Esophagus squamous epithelium (tissue), 4 donors: ENCODE measurements around the gene KCNAB2.

Experiments
- POLR2A ChIP-seq, 4 donors: fragments of 450-650 bp; IDR thresholded peaks; one replicate each; pipeline ENCODE4 v1.6.1; 2017; ENCODE audit warnings: antibody characterized with exemption in 4 of 4, mild to moderate bottlenecking in 4 of 4, moderate library complexity in 3 of 4
- TF ChIP-seq, protein P1 (sequence below), 6 experiments: fragments of 450-650 bp in 4 of 6; fragments of 200-600 bp in 2 of 6; sonication (generic) in 2 of 6; IDR thresholded peaks; one replicate each; pipeline ENCODE4 v1.5.1; 2016 to 2019; ENCODE audit warnings: antibody characterized with exemption in 6 of 6, mild to moderate bottlenecking in 4 of 6, moderate library complexity in 4 of 6

DNA sequence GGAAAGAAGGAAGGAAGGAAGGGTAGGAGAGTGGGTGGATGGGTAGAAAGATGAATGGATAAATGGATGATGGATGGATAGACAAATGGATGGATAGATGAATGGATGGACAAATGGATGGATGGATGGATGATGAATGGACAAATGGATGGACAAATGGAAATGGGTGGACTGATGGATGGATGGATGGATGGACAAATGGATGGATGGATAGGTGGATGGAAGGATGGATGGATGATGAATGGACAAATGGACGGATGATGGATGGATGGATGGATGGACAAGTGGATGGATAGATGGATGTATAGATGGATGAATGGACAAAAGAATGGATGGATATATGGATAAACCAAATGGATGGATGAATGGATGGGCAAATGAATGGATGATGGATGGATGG, 103.9 kb downstream of the KCNAB2 start:
- TF ChIP-seq, protein P1, sequence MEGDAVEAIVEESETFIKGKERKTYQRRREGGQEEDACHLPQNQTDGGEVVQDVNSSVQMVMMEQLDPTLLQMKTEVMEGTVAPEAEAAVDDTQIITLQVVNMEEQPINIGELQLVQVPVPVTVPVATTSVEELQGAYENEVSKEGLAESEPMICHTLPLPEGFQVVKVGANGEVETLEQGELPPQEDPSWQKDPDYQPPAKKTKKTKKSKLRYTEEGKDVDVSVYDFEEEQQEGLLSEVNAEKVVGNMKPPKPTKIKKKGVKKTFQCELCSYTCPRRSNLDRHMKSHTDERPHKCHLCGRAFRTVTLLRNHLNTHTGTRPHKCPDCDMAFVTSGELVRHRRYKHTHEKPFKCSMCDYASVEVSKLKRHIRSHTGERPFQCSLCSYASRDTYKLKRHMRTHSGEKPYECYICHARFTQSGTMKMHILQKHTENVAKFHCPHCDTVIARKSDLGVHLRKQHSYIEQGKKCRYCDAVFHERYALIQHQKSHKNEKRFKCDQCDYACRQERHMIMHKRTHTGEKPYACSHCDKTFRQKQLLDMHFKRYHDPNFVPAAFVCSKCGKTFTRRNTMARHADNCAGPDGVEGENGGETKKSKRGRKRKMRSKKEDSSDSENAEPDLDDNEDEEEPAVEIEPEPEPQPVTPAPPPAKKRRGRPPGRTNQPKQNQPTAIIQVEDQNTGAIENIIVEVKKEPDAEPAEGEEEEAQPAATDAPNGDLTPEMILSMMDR (IDR thresholded peaks at IDR 0.05), result no peak
- TF ChIP-seq POLR2A (IDR thresholded peaks at IDR 0.05), result no peak
